Heart left ventricle (tissue), 16 donors: ENCODE measurements around the gene DSTN. TPM values are rescaled to one million over a fixed set of nuclear protein-coding genes. Genes with fewer than 3 reads are reported as not detected.

Experiments used
- ATAC-seq, 4 donors: fragments of 200-7000 bp; cut with Tn5 transposase; one replicate each; pipeline ENCODE4 v1.9.1; 2020 to 2022; ENCODE audit warnings: moderate library complexity in 4 of 4, mild to moderate bottlenecking in 3 of 4, moderate number of reproducible peaks in 1 of 4
- DNase-seq, 5 donors: peaks; one replicate each; pipeline ENCODE4 v3.0.0-alpha.2; 2020
- H3K27ac ChIP-seq, 12 donors: fragments of 200-600 bp; sonication (generic) in 4 of 12; one replicate each; pipeline versions ENCODE4 v1.5.0 to v1.8.0; 2016 to 2022; ENCODE audit warnings: mild to moderate bottlenecking in 2 of 12
- H3K27me3 ChIP-seq, 9 donors: fragments of 200-600 bp; sonication (generic) in 2 of 9; one replicate each; pipeline versions ENCODE4 v1.5.1 to v1.8.0; 2016 to 2022; ENCODE audit warnings: mild to moderate bottlenecking in 3 of 9
- H3K36me3 ChIP-seq, 9 donors: fragments of 200-600 bp; sonication (generic) in 2 of 9; one replicate each; pipeline versions ENCODE4 v1.5.0 to v1.8.0; 2018 to 2022; ENCODE audit warnings: mild to moderate bottlenecking in 2 of 9
- H3K4me1 ChIP-seq, 12 donors: fragments of 200-600 bp; sonication (generic) in 4 of 12; one replicate each; pipeline versions ENCODE4 v1.5.0 to v1.8.0; 2016 to 2022; ENCODE audit warnings: mild to moderate bottlenecking in 3 of 12
- H3K4me3 ChIP-seq, 12 donors: fragments of 200-600 bp; sonication (generic) in 4 of 12; one replicate each; pipeline versions ENCODE4 v1.5.0 to v1.8.0; 2017 to 2022; ENCODE audit warnings: mild to moderate bottlenecking in 9 of 12, moderate library complexity in 4 of 12
- H3K9me3 ChIP-seq, 12 donors: fragments of 200-600 bp; sonication (generic) in 4 of 12; one replicate each; pipeline versions ENCODE4 v1.5.0 to v1.8.0; 2016 to 2022; ENCODE audit warnings: mild to moderate bottlenecking in 1 of 12
- POLR2A ChIP-seq, 2 donors: fragments of 450-650 bp; IDR thresholded peaks; one replicate each; pipeline ENCODE4 v1.6.1; 2017; ENCODE audit warnings: antibody characterized with exemption in 2 of 2, mild to moderate bottlenecking in 2 of 2, moderate library complexity in 2 of 2
- WGBS, 4 donors: extraction: QIAGEN DNeasy Blood & Tissue Kit in 2 of 4; methylation state at CpG; one replicate each; pipeline versions ENCODE4 v1.1.5 to v1.1.7; 2013 to 2018; 5-methylcytosine and 5-hydroxymethylcytosine counted together
- intact Hi-C, 10 donors: fragments of 100-400 bp; cut with DNase I; formaldehyde crosslinking; loops; one replicate each; pipeline versions ENCODE4 v1.11.1 to v1.14.2; 2022
- polyA plus RNA-seq, 2 donors: library from polyadenylated mRNA; stranded (reverse); fragments of 200-250 nt; gene quantifications; one replicate each; pipeline ENCODE4 v1.2.3, GENCODE V29; 2013
- total RNA-seq, 9 donors: library from RNA; depleted of rRNA in 2 of 9; stranded (reverse); fragments of >200 nt in 2 of 9; fragmentation: NEBNext Ultra II Directional in 3 of 9; extraction: Animal tissue kit (Norgen Biotek cat#: 25700) in 3 of 9; gene quantifications; one replicate each; pipeline versions ENCODE4 v1.1.0 to v1.2.4, GENCODE V29; 2016 to 2023
- TF ChIP-seq, protein P1 (sequence below), 12 donors: fragments of 200-600 bp; sonication (generic) in 4 of 12; IDR thresholded peaks; one replicate each; pipeline versions ENCODE4 v1.5.0 to v1.8.0; 2018 to 2022; ENCODE audit warnings: antibody characterized with exemption in 12 of 12, mild to moderate bottlenecking in 5 of 12
- donor health status: ischemic (EF 13 %, LVEDD 7.1; RV severe dilation, severe dysfunction).
- donor health status: healthy with polysubstance abuse.
- donor health status: DM: no; HTN: yes; CAD: no.
- donor health status: DM: no; HTN: no; CAD: no.
- donor health status: ischemic (EF 25% LVEDD 6.9; RV normal size, moderate dysfunction).
- donor health status: ischemic (EF 25% LVEDD 5.7; RV mildly dilated, moderate dysfunction).
- donor health status: healthy.
- donor health status: DM: yes; HTN: yes; CAD: no.
- donor health status: ischemic (EF 35%, LVEDD 5.7; RV mildly dilated, moderate dysfunction).
- donor health status: nonischemic (EF 11% LVEDD 7.7; RV severe dilation, severe dysfunction).
- donor health status: DM: yes; HTN: yes; CAD: no.
- donor health status: PGD.
- donor health status: ischemic (EF 29% LVEDD 5.4; RV normal size, mild dysfunction).
- donor health status: nonischemic (EF 23%, LVEDD 6.1; RV moderate dilation, normal function).

The DSTN gene
- total and polyA plus RNA-seq, 11 donors = 447 to 738 (median 546) TPM

DNA sequence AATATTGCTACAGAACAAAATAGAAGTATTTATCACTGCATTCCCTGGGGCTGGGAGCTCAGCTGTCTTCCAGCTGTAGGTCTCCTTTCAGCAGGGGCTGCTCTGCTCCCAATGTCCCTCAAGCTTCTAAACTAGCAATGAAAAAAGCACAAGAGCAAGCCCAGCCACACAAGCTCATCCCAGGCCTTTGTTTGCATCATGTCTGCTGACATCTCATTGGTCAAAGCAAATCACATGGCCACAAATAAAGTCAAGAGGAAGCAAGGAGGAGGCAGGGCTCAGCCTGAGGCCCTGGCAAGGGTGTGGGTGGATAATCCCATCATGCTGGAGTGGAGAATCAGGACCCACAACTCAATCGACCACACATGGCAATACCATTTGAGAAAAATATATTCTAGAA is 36.5 kb upstream of the DSTN start:
- ATAC-seq (no peak), DNase-seq (no peak)
- WGBS, 4 donors = 57 to 62% (median 60%) methylated on average over 1 of the region's 1 CpG
- intact Hi-C loops = loop anchor here in 6 of 10 donors (10.0 kb wide), 3 partner anchors 361 to 461 kb away; no protein-coding TSS in a partner anchor
- TF ChIP-seq POLR2A (IDR thresholded peaks at IDR 0.05) = no peak
- H3K4me3 ChIP-seq = no peak overlapping the region
- H3K27ac ChIP-seq = no peak overlapping the region
- H3K36me3 ChIP-seq = no peaks in the 10 kb centered on the region
- H3K27me3 ChIP-seq = peaks cover 0 to 8% (median 0%) of the 10 kb centered on the region in 9 donors
- no peaks in the 10 kb centered on the region for H3K9me3 ChIP-seq
- peaks cover 0 to 24% (median 3%) of the 10 kb centered on the region in 12 donors for H3K4me1 ChIP-seq

DNA sequence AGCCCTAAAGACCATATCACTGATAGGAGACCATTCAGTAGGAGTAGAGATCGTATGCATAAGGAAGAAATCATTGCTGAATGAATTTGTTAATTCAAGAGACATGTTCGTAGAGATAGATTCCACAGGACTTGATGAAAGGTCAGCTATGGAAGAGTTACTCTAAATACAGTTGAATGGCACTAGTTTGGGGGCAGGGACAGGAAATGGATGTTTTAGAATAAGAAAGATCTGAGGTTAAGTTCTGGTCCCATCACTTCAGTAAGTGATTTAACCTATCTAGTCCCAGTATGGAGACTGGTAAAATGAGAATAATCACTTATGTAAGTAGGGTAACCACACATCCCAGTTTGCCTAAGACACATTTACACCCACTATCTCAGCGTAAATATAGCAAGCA is 35.8 kb upstream of the DSTN start:
- peaks cover 0 to 24% (median 3%) of the 10 kb centered on the region in 12 donors for H3K4me1 ChIP-seq
- intact Hi-C loops = loop anchor here in 7 of 10 donors (1.0 to 10.0 kb wide), 4 partner anchors 29 to 461 kb away; no protein-coding TSS in a partner anchor
- TF ChIP-seq POLR2A (IDR thresholded peaks at IDR 0.05) = no peak
- TF ChIP-seq, protein P1, sequence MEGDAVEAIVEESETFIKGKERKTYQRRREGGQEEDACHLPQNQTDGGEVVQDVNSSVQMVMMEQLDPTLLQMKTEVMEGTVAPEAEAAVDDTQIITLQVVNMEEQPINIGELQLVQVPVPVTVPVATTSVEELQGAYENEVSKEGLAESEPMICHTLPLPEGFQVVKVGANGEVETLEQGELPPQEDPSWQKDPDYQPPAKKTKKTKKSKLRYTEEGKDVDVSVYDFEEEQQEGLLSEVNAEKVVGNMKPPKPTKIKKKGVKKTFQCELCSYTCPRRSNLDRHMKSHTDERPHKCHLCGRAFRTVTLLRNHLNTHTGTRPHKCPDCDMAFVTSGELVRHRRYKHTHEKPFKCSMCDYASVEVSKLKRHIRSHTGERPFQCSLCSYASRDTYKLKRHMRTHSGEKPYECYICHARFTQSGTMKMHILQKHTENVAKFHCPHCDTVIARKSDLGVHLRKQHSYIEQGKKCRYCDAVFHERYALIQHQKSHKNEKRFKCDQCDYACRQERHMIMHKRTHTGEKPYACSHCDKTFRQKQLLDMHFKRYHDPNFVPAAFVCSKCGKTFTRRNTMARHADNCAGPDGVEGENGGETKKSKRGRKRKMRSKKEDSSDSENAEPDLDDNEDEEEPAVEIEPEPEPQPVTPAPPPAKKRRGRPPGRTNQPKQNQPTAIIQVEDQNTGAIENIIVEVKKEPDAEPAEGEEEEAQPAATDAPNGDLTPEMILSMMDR (IDR thresholded peaks at IDR 0.05) = no peak
- no peak for ATAC-seq
- H3K27ac ChIP-seq = no peak overlapping the region
- H3K9me3 ChIP-seq = no peaks in the 10 kb centered on the region
- H3K27me3 ChIP-seq = peaks cover 0 to 8% (median 0%) of the 10 kb centered on the region in 9 donors
- WGBS, 4 donors = 92 to 97% (median 94%) methylated on average over 3 of the region's 3 CpGs
- no peak for DNase-seq
- no peak overlapping the region for H3K4me3 ChIP-seq
- no peaks in the 10 kb centered on the region for H3K36me3 ChIP-seq

DNA sequence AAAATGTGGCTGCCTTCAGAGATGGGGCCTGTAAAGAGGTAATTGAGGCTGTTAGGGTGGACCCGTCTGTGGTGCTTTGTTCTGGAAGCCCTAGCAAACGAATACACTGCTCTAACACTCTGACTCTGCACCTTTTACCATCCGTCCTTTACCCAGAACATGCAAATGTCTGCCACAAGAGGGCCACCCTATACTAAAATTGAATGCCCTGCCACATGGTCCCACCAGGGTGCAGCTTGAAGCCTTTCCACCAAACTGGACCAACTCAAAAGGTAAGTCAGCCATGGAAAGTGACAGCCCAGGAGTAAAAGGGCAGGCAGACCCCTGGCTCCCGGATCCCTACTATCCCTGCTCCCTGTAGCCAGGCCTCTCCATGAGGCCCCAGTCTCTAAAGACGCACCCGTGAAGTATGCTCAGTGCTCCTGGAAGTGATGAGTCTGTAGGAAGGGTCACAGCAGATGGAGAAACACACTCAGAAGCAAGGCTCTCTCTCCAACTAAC is 32.9 kb upstream of the DSTN start:
- no peak for TF ChIP-seq POLR2A (IDR thresholded peaks at IDR 0.05)
- TF ChIP-seq, protein P1 (IDR thresholded peaks at IDR 0.05) = peak; percentile 72 to 93 (median 88)
- WGBS, 4 donors = 25 to 30% (median 28%) methylated on average over 6 of the region's 6 CpGs
- Histone ChIP-seq H3K9me3 (no peaks in the 10 kb centered on the region), H3K27ac (peak overlapping the region in 2 of 12 donors; percentile 7 to 64), H3K4me3 (no peak overlapping the region), H3K4me1 (peaks cover 0 to 11% (median 0%) of the 10 kb centered on the region in 12 donors), H3K27me3 (no peaks in the 10 kb centered on the region), H3K36me3 (no peaks in the 10 kb centered on the region)
- DNase-seq (peak in 4 of 5 donors; percentile 54 to 75 (median 69)), ATAC-seq (peak; percentile 93 to 99 (median 98))
- intact Hi-C loops = loop anchor here (1.0 to 10.0 kb wide), 10 partner anchors 34 to 458 kb away; partner anchors contain the start of gene DSTN (in 3 of the 10)

DNA sequence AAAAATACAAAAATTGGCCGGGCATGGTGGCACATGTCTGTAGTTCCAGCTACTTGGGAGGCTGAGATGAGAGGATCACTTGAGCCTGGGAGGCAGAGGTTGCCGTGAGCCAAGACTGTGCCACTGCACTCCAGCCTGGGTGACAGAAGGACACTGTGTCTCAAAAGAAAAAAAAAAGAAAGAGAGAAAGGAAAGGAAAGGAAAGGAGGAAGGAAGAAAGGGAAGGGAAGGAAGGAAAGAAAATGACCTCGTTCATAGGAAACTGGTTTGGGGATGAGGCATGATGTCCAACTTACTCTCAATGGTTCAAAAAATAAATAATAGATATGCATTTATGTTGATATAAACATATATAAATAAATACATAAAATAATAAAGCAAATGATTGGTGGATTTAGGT is 31.9 kb upstream of the DSTN start:
- TF ChIP-seq, protein P1 (IDR thresholded peaks at IDR 0.05) = no peak
- no peak for TF ChIP-seq POLR2A (IDR thresholded peaks at IDR 0.05)
- Histone ChIP-seq H3K36me3 (no peaks in the 10 kb centered on the region), H3K27ac (peak overlapping the region in 1 of 12 donors; percentile 64), H3K4me3 (no peak overlapping the region), H3K27me3 (no peaks in the 10 kb centered on the region), H3K4me1 (peaks cover 0 to 17% (median 0%) of the 10 kb centered on the region in 12 donors), H3K9me3 (no peaks in the 10 kb centered on the region)
- no peak for ATAC-seq
- DNase-seq = no peak
- WGBS, 4 donors = 80 to 86% (median 84%) methylated on average over 3 of the region's 3 CpGs
- intact Hi-C loops = loop anchor here (1.0 to 10.0 kb wide), 10 partner anchors 33 to 457 kb away; partner anchors contain the start of gene DSTN (in 3 of the 10)
